ENCODE results near the gene PLIN1. TPM values are rescaled to one million over a fixed set of nuclear protein-coding genes. Genes with fewer than 3 reads are reported as not detected.

PLIN1 gene
- total and polyA plus RNA-seq, 2 donors (not counting 1 experiment from before 2014, with no cell fraction given), result 0.97 to 1.2 TPM

GRCh38 chr15:89621547-89621946 lies 57.6 kb downstream of the PLIN1 start:
- Mint-ChIP-seq H3K27ac (no peak overlapping the region), H3K4me1 (no peaks in the 10 kb centered on the region), H3K4me3 (no peak overlapping the region), H3K27me3 (no peaks in the 10 kb centered on the region), H3K9me3 (ENCODE audit: insufficient read depth) (no peaks in the 10 kb centered on the region)
- H3K4me1 ChIP-seq (ENCODE audit: control insufficient read depth in 2 of 2, insufficient read depth in 2 of 2, low read length in 2 of 2), result no peaks in the 10 kb centered on the region
- H4K20me1 ChIP-seq (ENCODE audit: control insufficient read depth, insufficient read depth, low read length, poor library complexity, severe bottlenecking), result no peaks in the 10 kb centered on the region
- H3K27me3 ChIP-seq (replicated peaks in 1 of 4; ENCODE audit: control extremely low read depth in 1 of 4, control insufficient read depth in 3 of 4, insufficient read depth in 4 of 4, low read length in 3 of 4), result no peaks in the 10 kb centered on the region
- no peak overlapping the region for H3K27ac ChIP-seq (ENCODE audit: low read length in 2 of 2)
- no peak for DNase-seq
- H3K9ac ChIP-seq (ENCODE audit: low read length), result no peak overlapping the region
- no peak overlapping the region for H2AFZ ChIP-seq (ENCODE audit: insufficient read depth, low read depth, low read length, poor library complexity, severe bottlenecking)
- no peak for ATAC-seq (ENCODE audit: low read depth)
- TF ChIP-seq EZH2 (IDR thresholded peaks at IDR 0.05; ENCODE audit: borderline replicate concordance, insufficient read depth, low read depth, low read length, poor library complexity, severe bottlenecking) (no peak), CTCF (IDR thresholded peaks at IDR 0.05) (no peak)
- H3K79me2 ChIP-seq (ENCODE audit: control insufficient read depth, insufficient read depth, low read length), result no peaks in the 10 kb centered on the region
- intact Hi-C loops (cut with micrococcal nuclease), result no loop called here
- no peak overlapping the region for H3K4me3 ChIP-seq (ENCODE audit: control extremely low read depth in 1 of 5, extremely low read depth in 1 of 5, insufficient read depth in 1 of 5, low read depth in 2 of 5, low read length in 4 of 5)
- H3K9me3 ChIP-seq (ENCODE audit: control extremely low read depth in 1 of 3, control insufficient read depth in 2 of 3, insufficient read depth in 1 of 3, low read length in 2 of 3), result no peaks in the 10 kb centered on the region
- ChIA-PET POLR2A (no interaction called here), CTCF (no interaction called here)
- WGBS (ENCODE audit: insufficient coverage), result 83% methylated on average over 1 of the region's 4 CpGs
- no peaks in the 10 kb centered on the region for H3K36me3 ChIP-seq (replicated peaks in 1 of 2; ENCODE audit: control extremely low read depth in 1 of 2, control insufficient read depth in 1 of 2, extremely low read depth in 1 of 2, insufficient read depth in 2 of 2, low read length in 1 of 2)
- H3K4me2 ChIP-seq (replicated peaks; ENCODE audit: low read depth, low read length, poor library complexity, severe bottlenecking), result no peak overlapping the region

- no peak for ATAC-seq (ENCODE audit: low read depth)
- no peak overlapping the region for H3K9ac ChIP-seq (ENCODE audit: low read length)
- H3K27me3 Mint-ChIP-seq, result no peaks in the 10 kb centered on the region
- intact Hi-C loops (cut with micrococcal nuclease), result no loop called here
- H3K9me3 ChIP-seq (ENCODE audit: control extremely low read depth in 1 of 3, control insufficient read depth in 2 of 3, insufficient read depth in 1 of 3, low read length in 2 of 3), result peaks cover 5 to 12% (median 11%) of the 10 kb centered on the region in 3 donors
- no peaks in the 10 kb centered on the region for H3K27me3 ChIP-seq (replicated peaks in 1 of 4; ENCODE audit: control extremely low read depth in 1 of 4, control insufficient read depth in 3 of 4, insufficient read depth in 4 of 4, low read length in 3 of 4)
- no peak overlapping the region for H2AFZ ChIP-seq (ENCODE audit: insufficient read depth, low read depth, low read length, poor library complexity, severe bottlenecking)
- H4K20me1 ChIP-seq (ENCODE audit: control insufficient read depth, insufficient read depth, low read length, poor library complexity, severe bottlenecking), result no peaks in the 10 kb centered on the region
- DNase-seq, result no peak
- H3K4me3 Mint-ChIP-seq, result no peak overlapping the region
- ChIA-PET CTCF (no interaction called here), POLR2A (no interaction called here)
- H3K79me2 ChIP-seq (ENCODE audit: control insufficient read depth, insufficient read depth, low read length), result no peaks in the 10 kb centered on the region
- H3K36me3 ChIP-seq (replicated peaks in 1 of 2; ENCODE audit: control extremely low read depth in 1 of 2, control insufficient read depth in 1 of 2, extremely low read depth in 1 of 2, insufficient read depth in 2 of 2, low read length in 1 of 2), result no peaks in the 10 kb centered on the region
- peaks cover 8% of the 10 kb centered on the region for H3K9me3 Mint-ChIP-seq (ENCODE audit: insufficient read depth)
- H3K4me1 Mint-ChIP-seq, result no peaks in the 10 kb centered on the region
- H3K27ac ChIP-seq (ENCODE audit: low read length in 2 of 2), result no peak overlapping the region
- H3K4me2 ChIP-seq (replicated peaks; ENCODE audit: low read depth, low read length, poor library complexity, severe bottlenecking), result no peak overlapping the region
- H3K27ac Mint-ChIP-seq, result no peak overlapping the region
- no peaks in the 10 kb centered on the region for H3K4me1 ChIP-seq (ENCODE audit: control insufficient read depth in 2 of 2, insufficient read depth in 2 of 2, low read length in 2 of 2)
- no peak overlapping the region for H3K4me3 ChIP-seq (ENCODE audit: control extremely low read depth in 1 of 5, extremely low read depth in 1 of 5, insufficient read depth in 1 of 5, low read depth in 2 of 5, low read length in 4 of 5)
- TF ChIP-seq EZH2 (IDR thresholded peaks at IDR 0.05; ENCODE audit: borderline replicate concordance, insufficient read depth, low read depth, low read length, poor library complexity, severe bottlenecking), result no peak
- no peak for TF ChIP-seq CTCF (IDR thresholded peaks at IDR 0.05)
- WGBS (ENCODE audit: insufficient coverage), result 100% methylated on average over 4 of the region's 4 CpGs
These were observed 62.9 kb downstream of the PLIN1 start for GRCh38 chr15:89616228-89616627.
